ENCODE measurements around the gene AVPR1A.
"Not testable (repeated sequence)": the region's sequence is repeated elsewhere in the genome, so short reads cannot be mapped to it uniquely, and the experiment has no call there.

AVPR1A gene

DNA sequence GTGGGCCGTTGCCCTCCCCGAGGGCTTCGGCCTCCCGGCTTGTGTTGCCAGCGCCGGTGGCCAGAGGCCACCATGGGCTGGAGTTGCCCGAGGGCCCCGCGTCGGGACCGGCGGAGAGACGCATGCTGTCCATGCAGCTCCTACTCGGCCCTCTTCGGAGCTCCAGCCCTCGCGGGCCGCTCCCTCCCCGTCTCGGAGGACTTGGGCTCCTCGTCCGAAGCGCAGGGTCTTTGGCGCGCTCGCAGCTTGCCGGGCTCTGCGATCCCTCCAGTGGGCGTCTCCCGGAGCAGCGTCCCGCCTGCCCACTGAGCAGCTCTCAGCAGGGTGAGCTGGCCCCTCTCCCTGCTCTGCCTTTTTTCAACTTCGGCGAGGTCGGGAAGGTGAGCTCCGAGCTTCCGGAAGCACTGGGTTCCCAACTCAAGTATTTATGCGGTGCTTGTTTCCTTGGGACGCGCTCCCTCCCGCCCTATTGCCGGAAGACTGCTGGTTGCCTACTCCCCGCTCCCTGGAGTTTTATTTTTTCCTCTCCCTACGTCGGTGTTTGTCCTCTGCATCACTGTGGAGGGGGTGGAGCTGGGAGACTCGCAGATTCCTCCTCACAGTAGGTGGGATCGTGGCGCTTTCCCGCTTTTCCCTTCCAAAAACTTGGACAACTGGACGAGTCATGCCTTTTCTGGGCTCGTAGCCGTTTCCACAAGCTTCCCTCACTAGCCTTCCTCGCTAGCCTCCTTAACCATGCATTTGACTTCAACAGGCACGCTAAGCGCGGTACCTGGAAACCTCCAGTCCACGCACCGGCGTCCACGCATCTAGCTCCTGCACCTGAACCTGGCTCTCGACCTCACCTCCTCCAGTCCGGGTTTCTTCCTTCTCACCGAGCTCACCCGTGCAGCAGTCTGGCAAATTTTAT is at the start of gene AVPR1A:
Gene AVPR1A (minus strand): TSS at position 489 of the 910 bp plus-strand sequence. CDS start 365 bp downstream, at position 124.
- peak; percentile 92 for DNase-seq

GRCh38 chr12:63196168-63196567 is 45.2 kb upstream of the AVPR1A start:
- DNase-seq, result no peak

DNA sequence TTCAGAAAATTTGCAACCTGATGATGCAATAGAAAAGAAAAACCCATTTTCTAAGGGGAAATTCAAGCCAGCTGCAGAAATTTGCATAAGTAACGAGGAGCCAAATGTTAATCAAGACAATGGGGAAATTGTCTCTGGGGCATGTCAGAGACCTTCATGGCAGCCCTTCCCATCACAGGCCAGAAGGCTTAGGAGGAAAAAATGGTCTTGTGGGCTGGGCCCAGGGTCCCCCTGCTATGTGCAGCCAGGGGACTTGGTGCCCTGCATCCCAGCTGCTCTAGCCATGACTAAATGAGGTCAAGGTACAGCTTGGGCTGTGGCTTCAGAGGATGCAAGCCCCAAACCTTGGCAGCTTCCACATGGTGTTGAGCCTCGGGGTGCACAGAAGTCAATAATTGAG is 28.2 kb upstream of the AVPR1A start:
- no peak for DNase-seq

GRCh38 chr12:63170321-63170720 is 19.3 kb upstream of the AVPR1A start:
- no peak for DNase-seq

DNA sequence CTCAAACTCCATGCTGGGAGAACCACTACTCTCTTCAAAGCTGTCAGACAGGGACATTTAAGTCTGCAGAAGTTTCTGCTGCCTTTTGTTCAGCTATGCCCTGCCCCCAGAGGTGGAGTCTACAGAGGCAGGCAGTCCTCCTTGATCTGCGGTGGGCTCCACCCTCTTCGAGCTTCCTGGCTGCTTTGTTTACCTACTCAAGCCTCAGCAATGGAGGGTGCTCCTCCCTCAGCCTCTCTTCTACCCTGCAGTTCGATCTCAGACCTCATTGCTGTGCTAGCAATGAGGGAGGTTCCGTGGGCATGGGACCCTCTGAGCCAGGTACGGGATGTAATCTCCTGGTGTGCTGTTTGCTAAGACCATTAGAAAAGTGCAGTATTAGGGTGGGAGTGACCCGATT is 16.7 kb upstream of the AVPR1A start:
- not testable (repeated sequence) for DNase-seq

- DNase-seq, result peak; percentile 85
Observed at GRCh38 chr12:63164911-63165310, 13.9 kb upstream of the AVPR1A start.

GRCh38 chr12:63163541-63163940 is 12.5 kb upstream of the AVPR1A start:
- peak; percentile 55 for DNase-seq

GRCh38 chr12:63155375-63155774 is 4.4 kb upstream of the AVPR1A start:
- no peak for DNase-seq

GRCh38 chr12:63154560-63154959 is 3.6 kb upstream of the AVPR1A start:
- DNase-seq, result no peak

GRCh38 chr12:63152321-63152700 is 1.3 kb upstream of the AVPR1A start:
- peak; percentile 57 for DNase-seq

GRCh38 chr12:63151623-63152320 is 771 bp upstream of the AVPR1A start:
- DNase-seq, result peak; percentile 91

DNA sequence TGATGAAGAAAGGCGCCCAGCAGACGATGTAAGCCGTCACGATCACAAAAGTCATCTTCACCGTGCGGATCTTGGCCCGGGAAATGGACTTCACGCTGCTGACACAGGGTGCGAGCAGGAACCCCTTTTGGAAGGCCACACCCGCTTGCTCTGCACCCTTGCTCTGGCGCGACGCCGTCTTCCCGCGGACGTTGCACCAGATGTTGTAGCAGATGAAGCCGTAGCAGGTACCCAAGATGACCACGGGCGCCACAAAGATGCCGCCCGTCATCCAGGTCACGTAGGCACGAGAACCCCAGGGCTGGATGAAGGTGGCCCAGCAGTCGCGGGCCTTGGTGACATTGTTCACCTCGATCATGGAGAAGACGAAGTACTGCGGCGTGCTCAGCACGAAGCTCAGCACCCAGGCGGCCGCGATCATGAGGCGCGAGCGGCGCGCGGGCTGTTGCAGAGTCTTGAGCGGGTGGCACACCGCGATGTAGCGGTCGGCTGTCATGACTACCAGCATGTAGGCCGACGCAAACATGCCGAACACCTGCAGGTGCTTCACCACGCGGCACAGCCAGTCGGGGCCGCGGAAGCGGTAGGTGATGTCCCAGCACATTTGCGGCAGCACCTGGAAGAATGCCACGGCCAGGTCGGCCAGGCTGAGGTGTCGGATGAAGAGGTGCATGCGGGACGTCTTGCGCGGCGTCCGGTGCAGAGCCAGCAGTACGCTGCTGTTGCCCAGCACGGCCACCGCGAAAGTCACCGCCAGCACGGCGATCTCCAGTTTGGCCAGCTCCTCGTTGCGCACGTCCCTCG is 890 bp downstream of the AVPR1A start:
- DNase-seq, result peak; percentile 96

- no peak for DNase-seq
Observed at GRCh38 chr12:63144556-63144955, 6.4 kb downstream of the AVPR1A start.

- DNase-seq, result no peak
Observed at GRCh38 chr12:63138488-63138887, 12.5 kb downstream of the AVPR1A start.

- DNase-seq, result no peak
Observed at GRCh38 chr12:63133981-63134380, 17.0 kb downstream of the AVPR1A start.

GRCh38 chr12:63132201-63132600 is 18.8 kb downstream of the AVPR1A start:
- no peak for DNase-seq

GRCh38 chr12:63129927-63130326 is 21.1 kb downstream of the AVPR1A start:
- DNase-seq, result no peak

DNA sequence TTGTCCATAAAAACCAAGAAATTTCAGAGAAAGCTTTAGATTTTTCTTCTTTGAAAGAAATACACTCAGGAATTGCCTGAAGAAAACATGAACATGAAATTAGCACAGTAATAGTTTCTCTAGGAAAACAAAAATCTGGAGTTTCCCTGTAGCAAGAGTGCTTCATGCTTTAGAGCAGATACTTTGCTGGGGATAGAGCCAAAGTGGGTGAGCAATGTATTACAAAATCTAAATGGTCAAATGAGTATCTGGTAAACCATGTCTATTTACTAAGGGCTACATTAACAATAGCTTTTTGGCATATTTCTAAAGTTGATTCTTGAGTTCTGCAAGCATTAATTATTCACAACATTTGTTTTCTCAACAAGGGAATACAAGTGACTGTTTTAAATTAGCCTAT is 26.2 kb downstream of the AVPR1A start:
- DNase-seq, result no peak

DNA sequence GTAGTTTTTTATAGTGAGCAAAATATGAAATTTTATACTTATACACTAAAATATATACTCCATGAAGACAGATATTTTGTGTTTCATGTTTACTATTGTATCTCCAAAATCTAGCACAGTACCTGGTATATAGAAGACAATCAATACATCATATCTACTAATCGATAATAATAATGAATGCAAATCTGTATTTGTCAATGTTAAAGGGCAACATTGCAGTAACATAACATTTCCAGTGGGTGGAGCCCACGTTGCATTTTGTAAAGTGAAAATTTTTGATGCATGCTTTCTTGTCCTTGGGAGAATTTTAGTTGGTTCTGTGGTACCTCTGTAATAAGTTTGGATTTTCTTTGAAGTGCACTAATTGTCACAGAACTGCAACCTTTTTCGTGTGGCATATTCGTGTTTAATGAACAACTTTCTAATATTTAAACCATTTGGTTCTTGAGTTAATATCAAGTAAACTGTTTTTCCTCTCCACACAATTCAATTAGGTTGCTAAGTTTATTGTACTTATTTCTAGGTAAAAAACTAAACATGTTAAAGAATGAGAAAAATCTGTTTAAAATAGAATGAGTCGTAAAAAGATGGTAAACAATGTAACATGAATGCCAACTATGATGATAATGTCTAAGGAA is 47.4 kb downstream of the AVPR1A start:
- peak; percentile 67 for DNase-seq

- DNase-seq, result no peak
Observed at GRCh38 chr12:63101920-63102319, 49.1 kb downstream of the AVPR1A start.

GRCh38 chr12:63098851-63099250 is 52.1 kb downstream of the AVPR1A start:
- peak; percentile 56 for DNase-seq

DNA sequence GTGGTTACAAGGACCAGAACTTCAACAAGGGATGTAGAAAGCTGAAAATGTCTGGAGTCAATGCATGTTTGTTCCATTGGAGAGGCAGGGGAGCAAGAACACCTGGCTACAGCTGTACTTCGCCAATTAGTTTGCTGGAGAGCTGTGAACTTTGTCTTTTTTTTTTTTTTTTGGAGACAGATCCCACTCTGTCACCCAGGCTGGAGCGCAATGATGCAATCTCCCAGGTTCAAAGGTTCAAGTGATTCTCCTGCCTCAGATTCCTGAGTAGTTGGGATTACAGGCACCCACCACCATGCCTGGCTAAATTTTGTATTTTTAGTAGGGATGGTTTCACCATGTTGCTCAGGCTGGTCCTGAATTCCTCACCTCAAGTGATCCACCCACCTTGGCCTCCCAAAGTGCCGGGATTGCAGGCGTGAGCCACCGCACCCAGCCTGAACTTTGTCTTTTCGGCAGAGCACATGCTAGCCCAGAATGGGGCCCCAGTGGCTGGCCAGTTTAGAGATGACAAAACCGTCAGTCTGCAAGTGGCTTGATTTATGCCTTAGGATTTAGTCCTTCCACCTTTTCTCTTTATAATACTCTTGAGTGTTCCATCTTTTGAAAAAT is 55.5 kb downstream of the AVPR1A start:
- DNase-seq, result no peak
